Ascending aorta (tissue), 2 donors: ENCODE measurements around the gene USP36. TPM values are rescaled to one million over a fixed set of nuclear protein-coding genes. Genes with fewer than 3 reads are reported as not detected.

Experiments used
- DNase-seq, 2 donors: peaks; one replicate each; pipeline ENCODE4 v3.0.0-alpha.2; 2019; ENCODE audit warnings: low spot score in 2 of 2
- H3K27ac ChIP-seq, 2 donors: fragments of 200-600 bp; sonication (generic); one replicate each; pipeline ENCODE4 v1.5.1; 2016 to 2017; ENCODE audit warnings: mild to moderate bottlenecking in 1 of 2
- H3K27me3 ChIP-seq: fragments of 200-600 bp; sonication (generic); one replicate; pipeline ENCODE4 v1.5.1; 2017
- H3K36me3 ChIP-seq, 2 donors: fragments of 200-600 bp; sonication (generic); one replicate each; pipeline ENCODE4 v1.5.1; 2016
- H3K4me1 ChIP-seq, 2 donors: fragments of 200-600 bp; sonication (generic); one replicate each; pipeline ENCODE4 v1.5.1; 2016 to 2017; ENCODE audit warnings: mild to moderate bottlenecking in 1 of 2
- H3K4me3 ChIP-seq, 2 donors: fragments of 200-600 bp; sonication (generic); one replicate each; pipeline ENCODE4 v1.5.1; 2016 to 2017; ENCODE audit warnings: mild to moderate bottlenecking in 1 of 2
- H3K9me3 ChIP-seq, 2 donors: fragments of 200-600 bp; sonication (generic); one replicate each; pipeline ENCODE4 v1.5.1; 2016
- CTCF ChIP-seq, 3 experiments: fragments of 200-600 bp in 2 of 3; fragments of 450-650 bp in 1 of 3; sonication (generic) in 2 of 3; IDR thresholded peaks; one replicate each; pipeline ENCODE4 v1.5.1; 2016 to 2019; ENCODE audit warnings: antibody characterized with exemption in 3 of 3, mild to moderate bottlenecking in 1 of 3, moderate library complexity in 1 of 3
- intact Hi-C: fragments of 100-400 bp; cut with DNase I; formaldehyde crosslinking; loops from one replicate; pipeline ENCODE4 v1.15.1; 2023
- total RNA-seq: library from RNA; depleted of rRNA; stranded (reverse); fragments of >200 nt; gene quantifications from one replicate; pipeline ENCODE4 v1.1.0, GENCODE V29; 2016

Gene USP36
- total RNA-seq, 1 donor from 2014 or later = 111 TPM

- TF ChIP-seq CTCF (IDR thresholded peaks at IDR 0.05) = no peak
- H3K27ac ChIP-seq = no peak overlapping the region
- H3K27me3 ChIP-seq = no peaks in the 10 kb centered on the region
- no peaks in the 10 kb centered on the region for H3K36me3 ChIP-seq
- intact Hi-C loops = loop anchor here (10.0 kb wide), 1 partner anchor 287 kb away; the partner anchor contains the start of gene ENGASE
- H3K9me3 ChIP-seq = no peaks in the 10 kb centered on the region
- no peak overlapping the region for H3K4me3 ChIP-seq
- no peak for DNase-seq
- H3K4me1 ChIP-seq = peaks cover 4 to 22% of the 10 kb centered on the region in 2 donors
Measured at GRCh38 chr17:78787444-78787843, 53.2 kb downstream of the USP36 start.

GRCh38 chr17:78785663-78786057 lies 55.0 kb downstream of the USP36 start:
- no peak for TF ChIP-seq CTCF (IDR thresholded peaks at IDR 0.05)
- no peaks in the 10 kb centered on the region for H3K36me3 ChIP-seq
- intact Hi-C loops = loop anchor here (10.0 kb wide), 1 partner anchor 289 kb away; the partner anchor contains the start of gene ENGASE
- H3K27ac ChIP-seq = no peak overlapping the region
- no peaks in the 10 kb centered on the region for H3K27me3 ChIP-seq
- H3K4me1 ChIP-seq = peaks cover 4 to 16% of the 10 kb centered on the region in 2 donors
- no peak overlapping the region for H3K4me3 ChIP-seq
- DNase-seq = no peak
- H3K9me3 ChIP-seq = no peaks in the 10 kb centered on the region

GRCh38 chr17:78785011-78785662 lies 55.5 kb downstream of the USP36 start:
- no peak for DNase-seq
- intact Hi-C loops = loop anchor here (10.0 kb wide), 1 partner anchor 290 kb away; the partner anchor contains the start of gene ENGASE
- Histone ChIP-seq H3K27ac (no peak overlapping the region), H3K9me3 (no peaks in the 10 kb centered on the region), H3K27me3 (no peaks in the 10 kb centered on the region), H3K36me3 (no peaks in the 10 kb centered on the region), H3K4me1 (peaks cover 2 to 14% of the 10 kb centered on the region in 2 donors), H3K4me3 (no peak overlapping the region)
- TF ChIP-seq CTCF (IDR thresholded peaks at IDR 0.05) = no peak

GRCh38 chr17:78784352-78784751 lies 56.3 kb downstream of the USP36 start:
- Histone ChIP-seq H3K4me1 (peaks cover 0 to 7% of the 10 kb centered on the region in 2 donors), H3K9me3 (no peaks in the 10 kb centered on the region), H3K36me3 (no peaks in the 10 kb centered on the region), H3K27ac (no peak overlapping the region), H3K4me3 (no peak overlapping the region), H3K27me3 (no peaks in the 10 kb centered on the region)
- intact Hi-C loops = loop anchor here (10.0 kb wide), 1 partner anchor 290 kb away; the partner anchor contains the start of gene ENGASE
- DNase-seq = no peak
- TF ChIP-seq CTCF (IDR thresholded peaks at IDR 0.05) = no peak

GRCh38 chr17:78783711-78784324 lies 56.8 kb downstream of the USP36 start:
- H3K9me3 ChIP-seq = no peaks in the 10 kb centered on the region
- DNase-seq = no peak
- no peak overlapping the region for H3K4me3 ChIP-seq
- intact Hi-C loops = loop anchor here (10.0 kb wide), 1 partner anchor 291 kb away; the partner anchor contains the start of gene ENGASE
- H3K36me3 ChIP-seq = no peaks in the 10 kb centered on the region
- peaks cover 0 to 5% of the 10 kb centered on the region in 2 donors for H3K4me1 ChIP-seq
- TF ChIP-seq CTCF (IDR thresholded peaks at IDR 0.05) = no peak
- no peaks in the 10 kb centered on the region for H3K27me3 ChIP-seq
- peak overlapping the region in 1 of 2 donors; percentile 70 for H3K27ac ChIP-seq
